ENCODE data around the gene VCX3B.
"Not testable (repeated sequence)": the region's sequence is repeated elsewhere in the genome, so short reads cannot be mapped to it uniquely, and the experiment has no call there.

VCX3B gene

GRCh38 chrX:8464530-8464929 is at the start of gene VCX3B:
Gene VCX3B (plus strand): TSS chrX:8464830. CDS start chrX:8465451, 621 bp downstream.
- not testable (repeated sequence) for DNase-seq (ENCODE audit: low spot score)

GRCh38 chrX:8418301-8418700 is 46.3 kb upstream of the VCX3B start:
- DNase-seq (ENCODE audit: low spot score): no peak

- no peak for DNase-seq (ENCODE audit: low spot score)
These were observed 39.7 kb upstream of the VCX3B start for GRCh38 chrX:8424912-8425311.

GRCh38 chrX:8429692-8430249 is 34.9 kb upstream of the VCX3B start:
- no peak for DNase-seq (ENCODE audit: low spot score)

- no peak for DNase-seq (ENCODE audit: low spot score)
These were observed 34.2 kb upstream of the VCX3B start for GRCh38 chrX:8430444-8430843.

GRCh38 chrX:8432396-8432795 is 32.2 kb upstream of the VCX3B start:
- no peak for DNase-seq (ENCODE audit: low spot score)

- no peak for DNase-seq (ENCODE audit: low spot score)
These were observed 31.2 kb upstream of the VCX3B start for GRCh38 chrX:8433109-8434062.

GRCh38 chrX:8447368-8447767 is 17.3 kb upstream of the VCX3B start:
- DNase-seq (ENCODE audit: low spot score): no peak

GRCh38 chrX:8452343-8452742 is 12.3 kb upstream of the VCX3B start:
- not testable (repeated sequence) for DNase-seq (ENCODE audit: low spot score)

- DNase-seq (ENCODE audit: low spot score): no peak
These were observed 11.0 kb upstream of the VCX3B start for GRCh38 chrX:8453611-8454010.

- no peak for DNase-seq (ENCODE audit: low spot score)
These were observed 9.1 kb upstream of the VCX3B start for GRCh38 chrX:8455557-8455956.

GRCh38 chrX:8462488-8462887 is 2.1 kb upstream of the VCX3B start:
- no peak for DNase-seq (ENCODE audit: low spot score)

GRCh38 chrX:8484360-8484949 is 19.8 kb downstream of the VCX3B start:
- DNase-seq (ENCODE audit: low spot score): no peak

GRCh38 chrX:8495036-8495435 is 30.4 kb downstream of the VCX3B start:
- DNase-seq (ENCODE audit: low spot score): not testable (repeated sequence)

- no peak for DNase-seq (ENCODE audit: low spot score)
These were observed 35.6 kb downstream of the VCX3B start for GRCh38 chrX:8500203-8500602.

GRCh38 chrX:8502101-8502500 is 37.5 kb downstream of the VCX3B start:
- DNase-seq (ENCODE audit: low spot score): not testable (repeated sequence)

GRCh38 chrX:8504451-8504850 is 39.8 kb downstream of the VCX3B start:
- no peak for DNase-seq (ENCODE audit: low spot score)
